ENCODE measurements around the gene PUM1.

- TF ChIP-seq, protein P1, sequence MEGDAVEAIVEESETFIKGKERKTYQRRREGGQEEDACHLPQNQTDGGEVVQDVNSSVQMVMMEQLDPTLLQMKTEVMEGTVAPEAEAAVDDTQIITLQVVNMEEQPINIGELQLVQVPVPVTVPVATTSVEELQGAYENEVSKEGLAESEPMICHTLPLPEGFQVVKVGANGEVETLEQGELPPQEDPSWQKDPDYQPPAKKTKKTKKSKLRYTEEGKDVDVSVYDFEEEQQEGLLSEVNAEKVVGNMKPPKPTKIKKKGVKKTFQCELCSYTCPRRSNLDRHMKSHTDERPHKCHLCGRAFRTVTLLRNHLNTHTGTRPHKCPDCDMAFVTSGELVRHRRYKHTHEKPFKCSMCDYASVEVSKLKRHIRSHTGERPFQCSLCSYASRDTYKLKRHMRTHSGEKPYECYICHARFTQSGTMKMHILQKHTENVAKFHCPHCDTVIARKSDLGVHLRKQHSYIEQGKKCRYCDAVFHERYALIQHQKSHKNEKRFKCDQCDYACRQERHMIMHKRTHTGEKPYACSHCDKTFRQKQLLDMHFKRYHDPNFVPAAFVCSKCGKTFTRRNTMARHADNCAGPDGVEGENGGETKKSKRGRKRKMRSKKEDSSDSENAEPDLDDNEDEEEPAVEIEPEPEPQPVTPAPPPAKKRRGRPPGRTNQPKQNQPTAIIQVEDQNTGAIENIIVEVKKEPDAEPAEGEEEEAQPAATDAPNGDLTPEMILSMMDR (IDR thresholded peaks at IDR 0.05; ENCODE audit: low read depth, low read length, missing input control): no peak
- TF ChIP-seq SP1 (IDR thresholded peaks at IDR 0.05) (no peak), RAD21 (IDR thresholded peaks at IDR 0.05) (no peak), FOXA1 (IDR thresholded peaks at IDR 0.05) (no peak), JUND (IDR thresholded peaks at IDR 0.05) (no peak), TAF1 (conservative IDR thresholded peaks at IDR 0.05) (no peak), REST (IDR thresholded peaks at IDR 0.05) (no peak), MAX (IDR thresholded peaks at IDR 0.05) (no peak), RXRA (IDR thresholded peaks at IDR 0.05) (no peak), GABPA (IDR thresholded peaks at IDR 0.05 in 1 of 2, conservative IDR thresholded peaks at IDR 0.05 in 1 of 2) (no peak), EGR1 (IDR thresholded peaks at IDR 0.05; ENCODE audit: low read depth in 2 of 2) (no peak), HNF4G (IDR thresholded peaks at IDR 0.05) (no peak)
- TF ChIP-seq, protein P2, sequence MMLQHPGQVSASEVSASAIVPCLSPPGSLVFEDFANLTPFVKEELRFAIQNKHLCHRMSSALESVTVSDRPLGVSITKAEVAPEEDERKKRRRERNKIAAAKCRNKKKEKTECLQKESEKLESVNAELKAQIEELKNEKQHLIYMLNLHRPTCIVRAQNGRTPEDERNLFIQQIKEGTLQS (IDR thresholded peaks at IDR 0.05): no peak
- TF ChIP-seq, protein P3, sequence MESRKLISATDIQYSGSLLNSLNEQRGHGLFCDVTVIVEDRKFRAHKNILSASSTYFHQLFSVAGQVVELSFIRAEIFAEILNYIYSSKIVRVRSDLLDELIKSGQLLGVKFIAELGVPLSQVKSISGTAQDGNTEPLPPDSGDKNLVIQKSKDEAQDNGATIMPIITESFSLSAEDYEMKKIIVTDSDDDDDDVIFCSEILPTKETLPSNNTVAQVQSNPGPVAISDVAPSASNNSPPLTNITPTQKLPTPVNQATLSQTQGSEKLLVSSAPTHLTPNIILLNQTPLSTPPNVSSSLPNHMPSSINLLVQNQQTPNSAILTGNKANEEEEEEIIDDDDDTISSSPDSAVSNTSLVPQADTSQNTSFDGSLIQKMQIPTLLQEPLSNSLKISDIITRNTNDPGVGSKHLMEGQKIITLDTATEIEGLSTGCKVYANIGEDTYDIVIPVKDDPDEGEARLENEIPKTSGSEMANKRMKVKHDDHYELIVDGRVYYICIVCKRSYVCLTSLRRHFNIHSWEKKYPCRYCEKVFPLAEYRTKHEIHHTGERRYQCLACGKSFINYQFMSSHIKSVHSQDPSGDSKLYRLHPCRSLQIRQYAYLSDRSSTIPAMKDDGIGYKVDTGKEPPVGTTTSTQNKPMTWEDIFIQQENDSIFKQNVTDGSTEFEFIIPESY (IDR thresholded peaks at IDR 0.05): no peak
Observed at GRCh38 chr1:30964706-30965105, 100.8 kb downstream of the PUM1 start.
